CD4-positive, alpha-beta T cell treated with Interleukin-4 for 4 hours (primary cell): ENCODE results near the gene ACACA.

Experiments
- DNase-seq: peaks from one replicate; pipeline ENCODE4 v3.0.0-alpha.2; 2020

Gene ACACA

GRCh38 chr17:37219876-37220606 is 186.6 kb downstream of the ACACA start:
- DNase-seq = no peak

DNA sequence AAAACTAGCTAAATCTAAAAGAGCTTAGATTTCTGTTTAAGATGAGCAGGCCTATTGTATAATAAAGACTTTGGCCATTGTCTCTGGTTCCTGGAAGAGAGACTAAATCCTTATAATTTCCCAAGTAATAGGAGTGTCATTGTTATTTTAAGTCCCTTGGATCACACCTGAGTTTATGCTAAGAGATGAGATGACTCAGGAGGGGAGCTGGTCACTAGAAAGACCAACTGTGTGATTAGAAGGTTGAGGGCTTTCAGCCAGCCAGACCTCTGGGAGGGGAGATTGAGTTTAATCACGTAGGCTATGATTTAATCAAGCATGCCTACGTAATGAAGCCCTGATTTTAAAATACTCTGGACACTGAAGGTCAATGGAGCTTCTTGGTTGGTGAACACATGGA is 187.8 kb downstream of the ACACA start:
- DNase-seq = no peak

DNA sequence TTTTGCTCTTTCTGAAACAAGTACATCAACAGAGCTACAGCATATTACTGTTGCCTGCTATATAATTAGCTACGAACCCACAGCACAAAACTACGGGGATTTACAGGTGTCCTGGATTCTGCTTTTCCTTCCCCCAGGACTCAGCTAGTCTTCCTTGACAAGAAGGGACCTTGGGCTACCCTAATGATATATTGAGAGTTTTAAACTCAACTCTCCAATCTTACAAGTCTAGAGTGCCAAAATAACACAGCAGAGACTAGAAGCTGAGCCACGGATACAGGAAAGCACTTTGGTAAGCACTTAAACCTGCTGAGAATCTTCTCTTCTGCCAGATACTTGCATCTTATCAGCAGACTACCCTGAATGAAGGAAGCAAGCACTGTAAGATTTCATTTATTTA is 192.2 kb downstream of the ACACA start:
- DNase-seq = no peak

GRCh38 chr17:37213927-37214326 is 192.7 kb downstream of the ACACA start:
- no peak for DNase-seq

DNA sequence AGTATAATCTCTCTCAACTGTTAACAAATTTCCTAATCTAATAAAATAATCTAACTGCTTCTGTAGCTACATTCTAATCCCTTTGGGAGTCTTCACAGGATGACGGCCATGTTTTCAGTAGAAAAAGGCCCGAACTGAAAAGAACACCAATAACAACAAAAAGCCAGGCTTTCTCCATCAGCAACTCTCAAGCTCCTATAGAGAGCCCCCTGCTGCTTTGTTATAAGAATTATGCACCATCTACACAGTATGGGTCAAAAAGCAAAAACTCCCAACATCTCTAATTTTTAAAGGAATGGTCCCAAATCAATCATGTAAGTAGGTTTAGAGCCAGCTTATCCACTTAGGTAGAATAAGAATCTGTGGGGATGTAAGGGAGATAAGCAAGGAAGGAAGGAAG is 194.5 kb downstream of the ACACA start:
- no peak for DNase-seq

- DNase-seq = no peak
These were observed 195.5 kb downstream of the ACACA start for GRCh38 chr17:37211136-37211535.

- DNase-seq = no peak
These were observed 199.5 kb downstream of the ACACA start for GRCh38 chr17:37207103-37207502.

GRCh38 chr17:37206299-37206698 is 200.3 kb downstream of the ACACA start:
- no peak for DNase-seq

DNA sequence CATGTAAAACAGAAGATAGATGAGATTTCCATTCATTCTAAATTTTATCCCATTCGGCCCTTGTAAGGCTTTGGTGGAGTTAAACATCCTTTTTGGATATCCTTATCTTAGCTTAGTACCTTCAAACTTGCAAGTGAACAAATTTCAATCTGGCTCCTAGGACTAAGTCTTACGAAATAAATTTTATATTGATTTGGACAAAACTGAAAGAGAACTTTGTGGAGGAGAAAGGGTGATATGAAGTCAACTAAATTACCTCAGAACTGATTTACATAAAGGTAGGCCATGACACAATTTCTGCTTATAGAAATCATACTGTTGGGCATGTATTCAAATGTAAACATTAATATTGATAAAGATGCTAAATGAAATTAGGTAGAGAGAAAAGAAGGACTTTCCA is 206.1 kb downstream of the ACACA start:
- no peak for DNase-seq

DNA sequence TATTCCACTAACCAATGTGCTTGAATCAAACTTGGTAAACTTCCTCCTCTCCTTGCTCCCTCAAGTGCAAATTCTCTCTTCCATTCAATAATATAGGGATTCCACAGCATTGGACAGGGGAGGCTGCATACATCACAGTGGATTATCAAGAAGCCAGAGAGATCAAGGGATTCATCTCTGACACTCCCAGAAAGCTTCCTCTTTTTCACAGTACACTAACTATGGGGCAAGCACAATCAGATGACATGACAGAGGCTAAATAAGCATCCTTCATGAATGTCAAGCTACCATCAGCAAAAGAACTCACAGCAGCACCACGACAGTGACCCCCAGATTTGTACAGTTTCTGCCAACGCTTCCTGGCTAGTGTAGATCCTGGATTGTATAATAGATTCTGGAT is 209.3 kb downstream of the ACACA start:
- DNase-seq = no peak

- DNase-seq = no peak
These were observed 212.4 kb downstream of the ACACA start for GRCh38 chr17:37194208-37194607.

DNA sequence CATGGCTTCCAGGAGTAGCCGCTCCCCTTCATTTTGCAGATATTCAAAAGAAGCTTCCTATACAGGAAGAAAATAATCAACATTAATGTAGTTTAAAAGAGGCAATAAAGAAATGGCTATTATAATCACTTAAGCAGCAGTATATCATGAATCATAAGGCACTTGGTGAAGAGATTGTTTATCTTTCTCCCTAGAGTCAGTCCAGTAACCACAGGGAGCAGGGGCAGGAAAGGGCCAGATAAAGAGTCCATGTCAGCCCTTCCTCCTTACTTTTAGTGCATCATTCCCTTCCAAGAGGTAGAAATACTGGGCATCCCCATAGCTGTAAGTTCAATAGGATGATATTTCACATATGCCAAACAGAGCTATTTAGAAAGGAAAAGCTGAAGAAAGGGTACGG is 215.4 kb downstream of the ACACA start:
- no peak for DNase-seq

GRCh38 chr17:37190493-37190892 is 216.1 kb downstream of the ACACA start:
- DNase-seq = no peak

DNA sequence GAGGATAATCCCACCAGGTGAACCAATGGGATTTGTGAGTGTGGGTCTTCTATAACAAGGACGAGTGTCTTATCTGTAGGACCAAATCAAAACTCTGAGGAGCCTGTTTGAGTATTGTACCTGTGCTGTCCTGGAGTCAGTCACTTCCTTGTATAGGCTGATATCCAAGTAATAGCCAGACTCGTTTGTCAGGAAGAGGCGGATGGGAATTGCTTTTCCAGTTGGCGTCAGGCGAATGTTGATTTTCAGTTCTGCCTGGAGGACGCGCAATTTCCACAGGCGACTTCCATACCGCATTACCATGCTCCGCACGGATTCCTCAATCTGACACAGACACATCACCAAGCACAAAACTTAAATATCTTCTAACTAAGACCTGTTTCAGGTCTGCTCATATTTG is 218.5 kb downstream of the ACACA start:
- DNase-seq = no peak

- DNase-seq = no peak
These were observed 219.4 kb downstream of the ACACA start for GRCh38 chr17:37187262-37187661.

- DNase-seq = no peak
These were observed 223.7 kb downstream of the ACACA start for GRCh38 chr17:37182786-37183465.

- DNase-seq = no peak
These were observed 226.3 kb downstream of the ACACA start for GRCh38 chr17:37180376-37180775.

- no peak for DNase-seq
These were observed 226.7 kb downstream of the ACACA start for GRCh38 chr17:37179893-37180292.

GRCh38 chr17:37177254-37177870 is 229.3 kb downstream of the ACACA start:
- no peak for DNase-seq

GRCh38 chr17:37176723-37177122 is 229.9 kb downstream of the ACACA start:
- DNase-seq = no peak

GRCh38 chr17:37174205-37174604 is 232.4 kb downstream of the ACACA start:
- no peak for DNase-seq

DNA sequence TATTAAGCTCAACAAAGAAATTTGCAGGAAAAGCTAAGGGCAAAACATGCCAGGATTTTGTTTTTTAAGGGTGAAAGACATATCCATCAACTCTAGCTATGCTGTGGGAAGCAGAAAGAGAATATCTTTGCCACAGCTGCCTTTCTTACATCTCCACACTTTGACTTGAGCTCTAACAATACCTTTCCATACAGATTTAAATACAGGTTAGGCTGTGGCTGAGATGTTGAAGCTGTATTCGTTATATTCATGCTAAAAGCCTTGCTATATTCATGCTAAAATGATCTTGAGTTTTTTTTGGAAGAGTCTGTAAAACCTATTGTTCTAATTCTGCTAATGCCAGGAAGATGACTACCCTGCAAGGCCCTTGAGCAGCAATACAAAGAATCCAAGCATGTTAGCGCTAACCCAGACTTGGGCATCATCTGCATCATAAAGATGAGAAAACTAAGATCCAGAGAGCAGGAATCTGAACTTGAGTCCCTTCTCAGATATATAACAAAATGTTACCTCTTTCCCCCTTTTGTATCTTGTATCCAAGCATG is 235.7 kb downstream of the ACACA start:
- no peak for DNase-seq

- DNase-seq = no peak
These were observed 237.8 kb downstream of the ACACA start for GRCh38 chr17:37168731-37169353.

GRCh38 chr17:37167756-37168155 is 238.9 kb downstream of the ACACA start:
- no peak for DNase-seq
